Neuronal stem cell (in vitro differentiated cells): ENCODE measurements around the gene ARL16.

Source experiments
- DNase-seq: peaks from one replicate; pipeline ENCODE4 v3.0.0-alpha.2; 2013; ENCODE audit warnings: low spot score
- H2AFZ ChIP-seq: one replicate; pipeline ENCODE4 v1.6.1; 2013; ENCODE audit warnings: mild to moderate bottlenecking, low read length, inconsistent platforms
- H2AK5ac ChIP-seq: 2 replicates; pipeline ENCODE4 v1.6.1; 2013; ENCODE audit warnings: low read depth, mild to moderate bottlenecking, inconsistent platforms, low read length, moderate library complexity, mixed read lengths
- H2BK120ac ChIP-seq: 2 replicates; pipeline ENCODE4 v1.6.1; 2013; ENCODE audit warnings: low read depth, mild to moderate bottlenecking, inconsistent platforms, low read length, moderate library complexity, mixed read lengths
- H2BK12ac ChIP-seq: one replicate; pipeline ENCODE4 v1.6.1; 2013; ENCODE audit warnings: low read length, inconsistent platforms
- H2BK15ac ChIP-seq: 2 replicates; pipeline ENCODE4 v1.6.1; 2013; ENCODE audit warnings: mild to moderate bottlenecking, low read length, inconsistent platforms, mixed read lengths
- H2BK5ac ChIP-seq: one replicate; pipeline ENCODE4 v1.6.1; 2013; ENCODE audit warnings: inconsistent platforms, mild to moderate bottlenecking, low read length, moderate library complexity
- H3K14ac ChIP-seq: one replicate; pipeline ENCODE4 v1.6.1; 2013; ENCODE audit warnings: low read length, inconsistent platforms
- H3K18ac ChIP-seq: 2 replicates; pipeline ENCODE4 v1.6.1; 2013; ENCODE audit warnings: low read length, inconsistent platforms
- H3K23ac ChIP-seq: 2 replicates; pipeline ENCODE4 v1.6.1; 2013; ENCODE audit warnings: low read depth, mild to moderate bottlenecking, mixed read lengths, low read length, inconsistent platforms; ENCODE audit not compliant: poor library complexity
- H3K27ac ChIP-seq: replicated peaks from 3 replicates; pipeline ENCODE4 v1.5.1; 2013; ENCODE audit warnings: low read length, inconsistent platforms
- H3K27me3 ChIP-seq, 3 experiments: 2 replicates each; pipeline ENCODE4 v1.6.1; 2013; ENCODE audit warnings: low read length in 3 of 3, mild to moderate bottlenecking in 2 of 3, inconsistent platforms in 1 of 3, low read depth in 1 of 3, mixed read lengths in 1 of 3, moderate library complexity in 1 of 3; ENCODE audit not compliant: control insufficient read depth in 3 of 3, insufficient read depth in 3 of 3
- H3K36me3 ChIP-seq, 2 donors: replicated peaks in 1 of 2; 2 replicates each; pipeline ENCODE4 v1.6.1; 2013; ENCODE audit warnings: low read length in 2 of 2; ENCODE audit not compliant: control insufficient read depth in 2 of 2, insufficient read depth in 2 of 2
- H3K4ac ChIP-seq: 2 replicates; pipeline ENCODE4 v1.6.1; 2013; ENCODE audit warnings: inconsistent platforms, mild to moderate bottlenecking, low read length, moderate library complexity
- H3K4me1 ChIP-seq, 2 donors: 1 replicate in 1 of 2; 2 replicates in 1 of 2; pipeline ENCODE4 v1.6.1; 2013; ENCODE audit warnings: low read length in 2 of 2, low read depth in 1 of 2; ENCODE audit not compliant: control insufficient read depth in 2 of 2, insufficient read depth in 1 of 2
- H3K4me2 ChIP-seq: one replicate; pipeline ENCODE4 v1.6.1; 2013; ENCODE audit warnings: mild to moderate bottlenecking, low read length, inconsistent platforms; ENCODE audit not compliant: insufficient read depth, poor library complexity, severe bottlenecking
- H3K4me3 ChIP-seq, 2 donors: 2 replicates each; pipeline ENCODE4 v1.5.1; 2013; ENCODE audit warnings: low read length in 2 of 2, mild to moderate bottlenecking in 2 of 2, inconsistent platforms in 1 of 2, moderate library complexity in 1 of 2
- H3K79me1 ChIP-seq: one replicate; pipeline ENCODE4 v1.6.1; 2013; ENCODE audit warnings: low read depth, mild to moderate bottlenecking, inconsistent platforms, low read length, moderate library complexity
- H3K9ac ChIP-seq: one replicate; pipeline ENCODE4 v1.6.1; 2013; ENCODE audit warnings: mild to moderate bottlenecking, low read depth, low read length, inconsistent platforms; ENCODE audit not compliant: poor library complexity
- H3K9me3 ChIP-seq, 2 donors: replicated peaks in 1 of 2; 2 replicates each; pipeline versions ENCODE3 to v1.6.1; 2013; ENCODE audit warnings: low read length in 2 of 2, mild to moderate bottlenecking in 2 of 2, inconsistent platforms in 1 of 2, low read depth in 1 of 2, mixed read lengths in 1 of 2, moderate library complexity in 1 of 2; ENCODE audit not compliant: control insufficient read depth in 2 of 2, insufficient read depth in 1 of 2
- H4K8ac ChIP-seq: one replicate; pipeline ENCODE4 v1.6.1; 2013; ENCODE audit warnings: low read depth, mild to moderate bottlenecking, inconsistent platforms, low read length, moderate library complexity
- H4K91ac ChIP-seq: one replicate; pipeline ENCODE4 v1.6.1; 2013; ENCODE audit warnings: low read length, low read depth, mild to moderate bottlenecking, inconsistent platforms; ENCODE audit not compliant: poor library complexity
- WGBS, 2 donors: extraction: QIAGEN DNeasy Blood & Tissue Kit; methylation state at CpG; one replicate each; pipeline ENCODE4 v1.1.7; 2013; ENCODE audit warnings: missing lambda C conversion rate in 2 of 2, mixed read lengths in 1 of 2; ENCODE audit not compliant: insufficient read length in 2 of 2, insufficient replicate concordance in 1 of 2; ENCODE audit errors: extremely low coverage in 2 of 2; 5-methylcytosine and 5-hydroxymethylcytosine counted together

Gene ARL16

GRCh38 chr17:81719410-81720266, 36.0 kb upstream of the ARL16 start:
- no peak overlapping the region for H2BK12ac ChIP-seq
- H2BK5ac ChIP-seq, result peak overlapping the region; percentile 75
- H2AK5ac ChIP-seq, result no peak overlapping the region
- no peak overlapping the region for H3K4ac ChIP-seq
- H3K27me3 ChIP-seq, result no peaks in the 10 kb centered on the region
- H2AFZ ChIP-seq, result no peak overlapping the region
- peak overlapping the region; percentile 3 for H4K8ac ChIP-seq
- H3K9me3 ChIP-seq, result no peaks in the 10 kb centered on the region
- H2BK15ac ChIP-seq, result no peak overlapping the region
- no peak overlapping the region for H2BK120ac ChIP-seq
- DNase-seq, result no peak
- no peak overlapping the region for H3K4me2 ChIP-seq
- no peak overlapping the region for H4K91ac ChIP-seq
- H3K4me3 ChIP-seq, result no peak overlapping the region
- no peak overlapping the region for H3K9ac ChIP-seq
- H3K23ac ChIP-seq, result no peak overlapping the region
- peak overlapping the region; percentile 56 for H3K14ac ChIP-seq
- H3K36me3 ChIP-seq, result peaks cover 10 to 36% of the 10 kb centered on the region in 2 donors
- H3K27ac ChIP-seq, result no peak overlapping the region
- H3K4me1 ChIP-seq, result no peaks in the 10 kb centered on the region
- H3K79me1 ChIP-seq, result peaks cover 11% of the 10 kb centered on the region
- no peak overlapping the region for H3K18ac ChIP-seq
- WGBS, 2 donors, result no CpG with 5 or more reads among the region's 33 CpGs

- Histone ChIP-seq H2AFZ (no peak overlapping the region), H3K9ac (no peak overlapping the region), H2BK5ac (no peak overlapping the region), H3K23ac (no peak overlapping the region), H3K36me3 (peaks cover 10 to 38% of the 10 kb centered on the region in 2 donors), H3K4me2 (no peak overlapping the region), H3K4me1 (peaks cover 12 to 14% of the 10 kb centered on the region in 2 donors), H3K9me3 (no peaks in the 10 kb centered on the region), H4K91ac (no peak overlapping the region), H2BK15ac (no peak overlapping the region), H3K79me1 (peaks cover 24% of the 10 kb centered on the region), H3K14ac (no peak overlapping the region), H3K27me3 (no peaks in the 10 kb centered on the region), H3K4me3 (no peak overlapping the region), H2BK12ac (no peak overlapping the region), H2AK5ac (no peak overlapping the region), H3K27ac (no peak overlapping the region), H4K8ac (no peak overlapping the region), H3K4ac (no peak overlapping the region), H3K18ac (no peak overlapping the region), H2BK120ac (no peak overlapping the region)
- no peak for DNase-seq
- WGBS, 2 donors, result no CpG with 5 or more reads among the region's 9 CpGs
These were observed 34.1 kb upstream of the ARL16 start for GRCh38 chr17:81717766-81718089.

GRCh38 chr17:81717049-81717765, 33.6 kb upstream of the ARL16 start:
- Histone ChIP-seq H3K4me2 (no peak overlapping the region), H3K4ac (no peak overlapping the region), H3K36me3 (peaks cover 10 to 38% of the 10 kb centered on the region in 2 donors), H2AFZ (no peak overlapping the region), H2BK12ac (no peak overlapping the region), H3K14ac (no peak overlapping the region), H3K79me1 (peaks cover 26% of the 10 kb centered on the region), H3K27me3 (no peaks in the 10 kb centered on the region), H3K9me3 (no peaks in the 10 kb centered on the region), H4K91ac (no peak overlapping the region), H4K8ac (no peak overlapping the region), H3K18ac (no peak overlapping the region), H3K4me3 (peak overlapping the region in 1 of 2 donors; percentile 30), H2AK5ac (no peak overlapping the region), H3K27ac (no peak overlapping the region), H3K23ac (no peak overlapping the region), H2BK120ac (no peak overlapping the region), H2BK5ac (no peak overlapping the region), H3K9ac (no peak overlapping the region), H3K4me1 (peaks cover 14 to 15% of the 10 kb centered on the region in 2 donors), H2BK15ac (no peak overlapping the region)
- no peak for DNase-seq
- no CpG with 5 or more reads among the region's 25 CpGs for WGBS, 2 donors

- DNase-seq, result no peak
- H3K4me3 ChIP-seq, result no peak overlapping the region
- no peak overlapping the region for H2AK5ac ChIP-seq
- H4K8ac ChIP-seq, result no peak overlapping the region
- H4K91ac ChIP-seq, result no peak overlapping the region
- H2BK5ac ChIP-seq, result no peak overlapping the region
- H2BK120ac ChIP-seq, result no peak overlapping the region
- H3K27me3 ChIP-seq, result no peaks in the 10 kb centered on the region
- peaks cover 14 to 15% of the 10 kb centered on the region in 2 donors for H3K4me1 ChIP-seq
- H3K14ac ChIP-seq, result no peak overlapping the region
- H3K79me1 ChIP-seq, result peaks cover 26% of the 10 kb centered on the region
- no peak overlapping the region for H3K23ac ChIP-seq
- no peak overlapping the region for H3K27ac ChIP-seq
- H3K36me3 ChIP-seq, result peaks cover 10 to 38% of the 10 kb centered on the region in 2 donors
- no CpG with 5 or more reads among the region's 12 CpGs for WGBS, 2 donors
- H3K9me3 ChIP-seq, result no peaks in the 10 kb centered on the region
- H2AFZ ChIP-seq, result no peak overlapping the region
- H2BK12ac ChIP-seq, result no peak overlapping the region
- H3K18ac ChIP-seq, result no peak overlapping the region
- no peak overlapping the region for H2BK15ac ChIP-seq
- no peak overlapping the region for H3K4me2 ChIP-seq
- no peak overlapping the region for H3K9ac ChIP-seq
- H3K4ac ChIP-seq, result no peak overlapping the region
These were observed 33.0 kb upstream of the ARL16 start for GRCh38 chr17:81716674-81716996.
